Right lobe of liver (tissue), 4 donors: ENCODE measurements around the gene TBXAS1.
"Not testable (repeated sequence)": the region's sequence is repeated elsewhere in the genome, so short reads cannot be mapped to it uniquely, and the experiment has no call there.

Source experiments
- CTCF ChIP-seq, 4 donors: fragments of 200-600 bp in 3 of 4; fragments of 450-650 bp in 1 of 4; IDR thresholded peaks; one replicate each; pipeline versions ENCODE4 v1.5.1 to v1.8.0; 2016 to 2022; ENCODE audit warnings: antibody characterized with exemption in 4 of 4, mild to moderate bottlenecking in 2 of 4
- POLR2A ChIP-seq: fragments of 450-650 bp; IDR thresholded peaks from one replicate; pipeline ENCODE4 v1.6.1; 2017; ENCODE audit warnings: antibody characterized with exemption, mild to moderate bottlenecking
- donor health status: DM: no; HTN: no; CAD: no.
- donor health status: DM: no; HTN: no; CAD: no.
- donor health status: DM: no; HTN: yes; CAD: no.

DNA sequence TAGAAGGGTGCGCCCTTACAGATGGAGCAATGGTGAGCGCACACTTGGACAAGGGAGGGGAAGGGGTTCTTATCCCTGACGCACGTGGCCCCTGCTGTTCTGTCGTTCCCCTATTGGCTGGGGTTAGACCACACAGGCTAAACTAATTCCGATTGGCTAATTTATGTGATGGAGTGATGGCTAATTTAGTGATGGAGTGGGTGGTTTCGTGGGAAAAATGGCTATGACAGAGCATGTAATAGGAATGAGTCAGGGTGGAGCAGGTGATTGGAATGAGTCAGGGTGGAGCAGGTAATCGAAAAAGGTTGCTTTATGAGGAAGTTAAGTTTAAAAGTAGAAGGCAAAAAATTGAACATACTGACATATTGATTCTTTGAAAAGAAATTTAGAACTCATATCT is 100.2 kb downstream of the TBXAS1 start:
- TF ChIP-seq CTCF (IDR thresholded peaks at IDR 0.05); POLR2A: not testable (repeated sequence)
